ENCODE results near the gene MROH9.

Gene MROH9

GRCh38 chr1:170959385-170959784 lies 24.1 kb downstream of the MROH9 start:
- TF ChIP-seq, protein P1, sequence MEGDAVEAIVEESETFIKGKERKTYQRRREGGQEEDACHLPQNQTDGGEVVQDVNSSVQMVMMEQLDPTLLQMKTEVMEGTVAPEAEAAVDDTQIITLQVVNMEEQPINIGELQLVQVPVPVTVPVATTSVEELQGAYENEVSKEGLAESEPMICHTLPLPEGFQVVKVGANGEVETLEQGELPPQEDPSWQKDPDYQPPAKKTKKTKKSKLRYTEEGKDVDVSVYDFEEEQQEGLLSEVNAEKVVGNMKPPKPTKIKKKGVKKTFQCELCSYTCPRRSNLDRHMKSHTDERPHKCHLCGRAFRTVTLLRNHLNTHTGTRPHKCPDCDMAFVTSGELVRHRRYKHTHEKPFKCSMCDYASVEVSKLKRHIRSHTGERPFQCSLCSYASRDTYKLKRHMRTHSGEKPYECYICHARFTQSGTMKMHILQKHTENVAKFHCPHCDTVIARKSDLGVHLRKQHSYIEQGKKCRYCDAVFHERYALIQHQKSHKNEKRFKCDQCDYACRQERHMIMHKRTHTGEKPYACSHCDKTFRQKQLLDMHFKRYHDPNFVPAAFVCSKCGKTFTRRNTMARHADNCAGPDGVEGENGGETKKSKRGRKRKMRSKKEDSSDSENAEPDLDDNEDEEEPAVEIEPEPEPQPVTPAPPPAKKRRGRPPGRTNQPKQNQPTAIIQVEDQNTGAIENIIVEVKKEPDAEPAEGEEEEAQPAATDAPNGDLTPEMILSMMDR (IDR thresholded peaks at IDR 0.05; ENCODE audit: insufficient read depth, low read length, poor library complexity, severe bottlenecking), result no peak
- H3K4me3 ChIP-seq (ENCODE audit: insufficient read depth, low read length, poor library complexity, severe bottlenecking), result no peak overlapping the region
- H3K9ac ChIP-seq (ENCODE audit: low read length), result no peak overlapping the region
- no peaks in the 10 kb centered on the region for H3K27me3 ChIP-seq (ENCODE audit: low read length)
- H3K36me3 ChIP-seq (ENCODE audit: low read length), result no peaks in the 10 kb centered on the region
- no peaks in the 10 kb centered on the region for H3F3A ChIP-seq (ENCODE audit: insufficient read depth)
- H3K9me2 ChIP-seq (replicated peaks; ENCODE audit: insufficient read depth, low read length), result no peaks in the 10 kb centered on the region
- no peak overlapping the region for H3K27ac ChIP-seq (ENCODE audit: low read depth, low read length)
- H4K20me1 ChIP-seq (ENCODE audit: low read depth, low read length), result no peaks in the 10 kb centered on the region
- H3K9me3 ChIP-seq (ENCODE audit: insufficient read depth, low read length), result no peaks in the 10 kb centered on the region
- no peak overlapping the region for H2AFZ ChIP-seq (ENCODE audit: low read depth, low read length, severe bottlenecking)
- H3K79me2 ChIP-seq (ENCODE audit: insufficient read depth, low read length), result no peaks in the 10 kb centered on the region
- H3K4me2 ChIP-seq (ENCODE audit: low read depth, low read length, poor library complexity, severe bottlenecking), result no peak overlapping the region

- no peaks in the 10 kb centered on the region for H3K27me3 ChIP-seq (ENCODE audit: low read length)
- no peak for TF ChIP-seq EZH2phosphoT487 (conservative IDR thresholded peaks at IDR 0.05; ENCODE audit: low read length)
- TF ChIP-seq, protein P1 (IDR thresholded peaks at IDR 0.05; ENCODE audit: insufficient read depth, low read length, poor library complexity, severe bottlenecking), result no peak
- H4K20me1 ChIP-seq (ENCODE audit: low read depth, low read length), result no peaks in the 10 kb centered on the region
- H3K79me2 ChIP-seq (ENCODE audit: insufficient read depth, low read length), result no peaks in the 10 kb centered on the region
- H3K9me2 ChIP-seq (replicated peaks; ENCODE audit: insufficient read depth, low read length), result no peaks in the 10 kb centered on the region
- no peaks in the 10 kb centered on the region for H3F3A ChIP-seq (ENCODE audit: insufficient read depth)
- no peaks in the 10 kb centered on the region for H3K9me3 ChIP-seq (ENCODE audit: insufficient read depth, low read length)
- H2AFZ ChIP-seq (ENCODE audit: low read depth, low read length, severe bottlenecking), result no peak overlapping the region
- H3K36me3 ChIP-seq (ENCODE audit: low read length), result no peaks in the 10 kb centered on the region
- no peak overlapping the region for H3K9ac ChIP-seq (ENCODE audit: low read length)
- H3K27ac ChIP-seq (ENCODE audit: low read depth, low read length), result no peak overlapping the region
- no peak overlapping the region for H3K4me2 ChIP-seq (ENCODE audit: low read depth, low read length, poor library complexity, severe bottlenecking)
- H3K4me3 ChIP-seq (ENCODE audit: insufficient read depth, low read length, poor library complexity, severe bottlenecking), result no peak overlapping the region
Observed at GRCh38 chr1:170964506-170964905, 29.2 kb downstream of the MROH9 start.

- Histone ChIP-seq H3K36me3 (ENCODE audit: low read length) (no peaks in the 10 kb centered on the region), H2AFZ (ENCODE audit: low read depth, low read length, severe bottlenecking) (no peak overlapping the region), H3K9ac (ENCODE audit: low read length) (no peak overlapping the region), H3K9me3 (ENCODE audit: insufficient read depth, low read length) (no peaks in the 10 kb centered on the region), H3K79me2 (ENCODE audit: insufficient read depth, low read length) (no peaks in the 10 kb centered on the region), H3K27ac (ENCODE audit: low read depth, low read length) (no peak overlapping the region), H3F3A (ENCODE audit: insufficient read depth) (no peaks in the 10 kb centered on the region), H3K4me2 (ENCODE audit: low read depth, low read length, poor library complexity, severe bottlenecking) (no peak overlapping the region), H4K20me1 (ENCODE audit: low read depth, low read length) (no peaks in the 10 kb centered on the region), H3K9me2 (replicated peaks; ENCODE audit: insufficient read depth, low read length) (no peaks in the 10 kb centered on the region), H3K27me3 (ENCODE audit: low read length) (no peaks in the 10 kb centered on the region), H3K4me3 (ENCODE audit: insufficient read depth, low read length, poor library complexity, severe bottlenecking) (no peak overlapping the region)
- TF ChIP-seq, protein P1 (IDR thresholded peaks at IDR 0.05; ENCODE audit: insufficient read depth, low read length, poor library complexity, severe bottlenecking), result peak; percentile 26
- no peak for TF ChIP-seq EZH2phosphoT487 (conservative IDR thresholded peaks at IDR 0.05; ENCODE audit: low read length)
Observed at GRCh38 chr1:170967042-170967910, 31.9 kb downstream of the MROH9 start.

Data from SU-DHL-6 (cell line).